Immature natural killer cell (primary cell): ENCODE data around the gene PGLYRP2. TPM values are rescaled to one million over a fixed set of nuclear protein-coding genes. Genes with fewer than 3 reads are reported as not detected.
"Not testable (repeated sequence)": the region's sequence is repeated elsewhere in the genome, so short reads cannot be mapped to it uniquely, and the experiment has no call there.

Source experiments
- DNase-seq, 3 donors: peaks; one replicate each; pipeline ENCODE4 v3.0.0; 2022; ENCODE audit warnings: mixed read lengths in 1 of 3
- H3K27ac Mint-ChIP-seq, 6 donors: one replicate each; pipeline ENCODE4 v1.8.0; 2020; ENCODE audit warnings: mixed read lengths in 6 of 6, mild to moderate bottlenecking in 5 of 6, inconsistent platforms in 4 of 6, moderate library complexity in 3 of 6
- H3K27me3 Mint-ChIP-seq, 3 donors: one replicate each; pipeline ENCODE4 v1.8.0; 2020 to 2021; ENCODE audit warnings: low read depth in 3 of 3, mild to moderate bottlenecking in 3 of 3, mixed read lengths in 3 of 3, moderate library complexity in 3 of 3, inconsistent platforms in 1 of 3
- H3K36me3 Mint-ChIP-seq, 3 donors: one replicate each; pipeline ENCODE4 v1.8.0; 2020; ENCODE audit warnings: mixed read lengths in 3 of 3, inconsistent platforms in 2 of 3, mild to moderate bottlenecking in 2 of 3
- H3K4me1 Mint-ChIP-seq, 2 donors: one replicate each; pipeline ENCODE4 v1.8.0; 2020; ENCODE audit warnings: inconsistent platforms in 2 of 2, mild to moderate bottlenecking in 2 of 2, mixed read lengths in 2 of 2, moderate library complexity in 1 of 2
- H3K4me3 Mint-ChIP-seq, 5 donors: one replicate each; pipeline ENCODE4 v1.8.0; 2020; ENCODE audit warnings: mild to moderate bottlenecking in 5 of 5, mixed read lengths in 5 of 5, inconsistent platforms in 3 of 5, moderate library complexity in 3 of 5
- H3K9me3 Mint-ChIP-seq, 6 donors: one replicate each; pipeline ENCODE4 v1.8.0; 2020; ENCODE audit warnings: mild to moderate bottlenecking in 6 of 6, mixed read lengths in 6 of 6, inconsistent platforms in 4 of 6, moderate library complexity in 3 of 6
- polyA plus RNA-seq, 3 donors: library from polyadenylated mRNA; unstranded; fragments of 300-500 nt; fragmentation: Illumina TruSeq; gene quantifications; one replicate each; pipeline ENCODE4 v1.2.3, GENCODE V29; 2021

PGLYRP2 gene, protein sequence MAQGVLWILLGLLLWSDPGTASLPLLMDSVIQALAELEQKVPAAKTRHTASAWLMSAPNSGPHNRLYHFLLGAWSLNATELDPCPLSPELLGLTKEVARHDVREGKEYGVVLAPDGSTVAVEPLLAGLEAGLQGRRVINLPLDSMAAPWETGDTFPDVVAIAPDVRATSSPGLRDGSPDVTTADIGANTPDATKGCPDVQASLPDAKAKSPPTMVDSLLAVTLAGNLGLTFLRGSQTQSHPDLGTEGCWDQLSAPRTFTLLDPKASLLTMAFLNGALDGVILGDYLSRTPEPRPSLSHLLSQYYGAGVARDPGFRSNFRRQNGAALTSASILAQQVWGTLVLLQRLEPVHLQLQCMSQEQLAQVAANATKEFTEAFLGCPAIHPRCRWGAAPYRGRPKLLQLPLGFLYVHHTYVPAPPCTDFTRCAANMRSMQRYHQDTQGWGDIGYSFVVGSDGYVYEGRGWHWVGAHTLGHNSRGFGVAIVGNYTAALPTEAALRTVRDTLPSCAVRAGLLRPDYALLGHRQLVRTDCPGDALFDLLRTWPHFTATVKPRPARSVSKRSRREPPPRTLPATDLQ
- polyA plus RNA-seq, result under 1 TPM in 2 of 3 donors, not detected in 1; 0.10 to 0.17 TPM

DNA sequence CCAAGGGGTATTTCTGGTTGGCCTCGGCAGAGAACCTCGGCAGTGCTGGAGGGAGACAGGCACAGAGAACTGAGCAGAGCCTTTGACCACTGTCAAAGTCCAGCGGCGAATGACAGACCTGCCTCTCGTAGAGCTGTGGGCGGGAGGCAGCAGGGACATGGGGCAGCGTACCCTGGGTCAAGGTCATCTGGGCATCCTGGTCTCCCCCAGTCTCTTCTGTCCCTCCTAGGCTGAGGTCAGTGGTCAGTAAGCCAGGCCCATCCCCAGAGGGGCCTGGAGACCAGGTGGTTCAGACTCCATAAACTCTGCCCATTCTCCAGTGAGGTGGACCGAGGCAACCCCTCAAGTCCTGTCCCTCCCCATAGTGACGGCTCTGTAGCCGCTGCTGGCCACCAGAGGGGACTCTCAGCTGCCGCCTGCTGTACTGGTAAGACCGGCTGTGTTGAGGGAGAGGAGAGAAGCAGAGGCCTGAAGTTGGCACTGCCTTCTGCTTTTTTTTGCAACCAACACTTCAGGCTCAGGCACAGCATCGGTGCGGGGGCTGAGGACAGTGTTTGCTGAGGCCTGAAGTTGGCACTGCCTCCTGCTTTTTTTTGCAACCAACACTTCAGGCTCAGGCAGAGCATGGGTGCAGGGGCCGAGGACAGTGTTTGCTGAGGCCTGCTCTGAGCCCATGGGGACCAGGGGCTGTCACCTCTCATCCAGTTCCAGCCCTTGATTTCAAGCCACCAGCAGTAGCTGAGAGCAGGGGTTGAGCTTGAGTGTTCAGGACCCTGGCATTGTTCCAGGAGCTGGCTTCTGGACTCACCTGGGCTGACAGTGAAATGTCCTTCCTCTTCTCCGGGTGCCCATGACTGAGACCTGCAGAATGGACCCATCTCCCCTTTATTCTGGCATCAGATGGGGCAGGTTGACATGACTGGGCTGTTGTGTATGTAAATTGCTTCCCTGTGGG lies at the start of gene PGLYRP2:
Gene PGLYRP2, minus strand, starts transcription at position 111 of the 955 bp plus-strand sequence. CDS start 130 bp downstream, outside the sequence.
- no peak within 1 kb of the TSS for H3K4me3 Mint-ChIP-seq
- H3K27ac Mint-ChIP-seq, result peak within 1 kb of the TSS in 3 of 6 donors; percentile 20 to 80 (median 45)
- no peaks in the 10 kb centered on the region for H3K36me3 Mint-ChIP-seq
- H3K27me3 Mint-ChIP-seq, result peaks cover 0 to 2% (median 1%) of the 10 kb centered on the region in 3 donors
- no peak for DNase-seq
- H3K9me3 Mint-ChIP-seq, result no peaks in the 10 kb centered on the region
- H3K4me1 Mint-ChIP-seq, result peaks cover 8 to 18% of the 10 kb centered on the region in 2 donors

DNA sequence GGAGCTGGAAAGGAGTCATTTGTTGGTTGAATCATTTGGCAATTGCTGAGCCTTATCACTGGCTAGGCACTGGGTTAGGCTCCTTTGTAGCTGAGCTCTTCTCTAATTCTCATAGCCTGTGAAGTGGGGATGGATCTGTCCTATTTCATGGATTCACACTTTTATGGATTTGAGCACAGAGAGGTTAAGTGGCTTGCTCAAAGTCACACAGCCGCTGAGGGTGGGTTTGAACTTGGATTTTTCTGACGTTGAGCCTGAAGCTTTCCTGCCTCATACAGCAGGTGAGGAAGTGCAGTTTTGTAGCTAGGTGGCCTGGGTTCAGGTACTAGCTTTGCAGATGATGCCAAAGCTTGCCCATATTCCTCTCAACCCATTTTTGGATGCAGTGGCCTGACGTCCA lies 48.4 kb upstream of the PGLYRP2 start:
- peaks cover 2 to 7% (median 6%) of the 10 kb centered on the region in 3 donors for H3K27me3 Mint-ChIP-seq
- peaks cover 3 to 7% (median 3%) of the 10 kb centered on the region in 3 donors for H3K36me3 Mint-ChIP-seq
- H3K9me3 Mint-ChIP-seq, result no peaks in the 10 kb centered on the region
- no peak for DNase-seq
- no peak overlapping the region for H3K27ac Mint-ChIP-seq
- H3K4me3 Mint-ChIP-seq, result no peak overlapping the region
- H3K4me1 Mint-ChIP-seq, result peaks cover 0 to 2% of the 10 kb centered on the region in 2 donors

DNA sequence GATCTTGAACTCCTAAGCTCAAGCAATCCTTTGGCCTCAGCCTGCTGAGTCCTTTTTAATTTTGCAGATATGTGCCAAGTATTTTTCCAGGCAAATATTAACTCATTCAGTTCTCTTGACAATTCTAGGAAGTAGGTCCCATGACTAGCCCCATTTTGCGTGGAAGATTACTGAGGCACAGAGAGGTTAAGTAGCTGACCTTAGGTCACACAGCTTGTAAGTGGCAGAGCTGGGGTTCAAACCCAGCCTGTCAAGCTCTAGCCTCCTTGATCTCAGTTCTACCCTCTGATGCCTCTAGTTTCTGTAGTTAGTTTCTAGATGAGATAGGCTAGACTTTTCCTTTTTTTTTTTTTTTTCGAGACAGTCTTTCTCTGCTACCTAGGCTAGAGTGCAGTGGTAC lies 47.1 kb upstream of the PGLYRP2 start:
- peaks cover 3 to 7% (median 3%) of the 10 kb centered on the region in 3 donors for H3K36me3 Mint-ChIP-seq
- H3K27me3 Mint-ChIP-seq, result peaks cover 2 to 6% (median 2%) of the 10 kb centered on the region in 3 donors
- no peaks in the 10 kb centered on the region for H3K4me1 Mint-ChIP-seq
- H3K9me3 Mint-ChIP-seq, result no peaks in the 10 kb centered on the region
- H3K27ac Mint-ChIP-seq, result no peak overlapping the region
- DNase-seq, result no peak
- H3K4me3 Mint-ChIP-seq, result no peak overlapping the region

DNA sequence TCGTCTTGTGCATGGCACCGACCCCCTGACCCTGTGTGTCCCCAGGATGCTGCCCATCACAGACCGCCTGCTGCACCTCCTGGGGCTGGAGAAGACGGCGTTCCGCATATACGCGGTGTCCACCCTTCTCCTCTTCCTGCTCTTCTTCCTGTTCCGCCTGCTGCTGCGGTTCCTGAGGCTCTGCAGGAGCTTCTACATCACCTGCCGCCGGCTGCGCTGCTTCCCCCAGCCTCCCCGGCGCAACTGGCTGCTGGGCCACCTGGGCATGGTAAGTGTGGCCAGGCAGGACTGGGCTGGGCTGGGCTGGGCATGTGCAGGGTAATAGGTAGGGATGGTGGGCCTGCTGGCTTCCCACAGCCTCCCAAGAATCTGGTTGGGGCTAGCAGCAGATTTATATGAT lies 46.0 kb upstream of the PGLYRP2 start:
- H3K27me3 Mint-ChIP-seq, result peaks cover 2 to 6% (median 2%) of the 10 kb centered on the region in 3 donors
- H3K4me1 Mint-ChIP-seq, result no peaks in the 10 kb centered on the region
- peaks cover under 1 to 5% (median under 1%) of the 10 kb centered on the region in 3 donors for H3K36me3 Mint-ChIP-seq
- H3K4me3 Mint-ChIP-seq, result no peak overlapping the region
- no peak overlapping the region for H3K27ac Mint-ChIP-seq
- H3K9me3 Mint-ChIP-seq, result no peaks in the 10 kb centered on the region
- no peak for DNase-seq

DNA sequence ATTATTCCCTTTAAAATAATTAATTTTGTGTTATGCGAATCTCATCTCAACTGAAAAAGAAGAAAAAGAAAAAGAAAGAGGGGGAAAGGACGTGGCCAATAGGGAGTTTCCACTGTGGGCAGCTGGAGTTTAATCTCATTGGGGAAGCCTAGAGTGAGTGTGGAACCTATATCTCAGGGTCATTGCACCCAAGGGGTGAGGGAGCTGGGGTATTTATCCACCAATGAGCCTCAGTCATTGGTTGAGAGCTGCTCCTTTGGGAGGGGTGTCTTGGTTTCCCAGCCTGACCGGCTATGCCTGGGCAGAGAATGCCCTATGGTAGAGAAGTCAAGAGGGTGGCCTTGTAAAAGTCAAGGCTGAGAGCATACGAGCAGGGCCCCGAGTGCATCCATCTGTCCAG lies 45.5 kb upstream of the PGLYRP2 start:
- H3K4me1 Mint-ChIP-seq, result no peaks in the 10 kb centered on the region
- peaks cover 0 to 3% (median 0%) of the 10 kb centered on the region in 3 donors for H3K36me3 Mint-ChIP-seq
- H3K27me3 Mint-ChIP-seq, result peaks cover 2 to 5% (median 2%) of the 10 kb centered on the region in 3 donors
- peak overlapping the region in 1 of 6 donors; percentile 23 for H3K27ac Mint-ChIP-seq
- DNase-seq, result no peak
- H3K9me3 Mint-ChIP-seq, result no peaks in the 10 kb centered on the region
- no peak overlapping the region for H3K4me3 Mint-ChIP-seq

DNA sequence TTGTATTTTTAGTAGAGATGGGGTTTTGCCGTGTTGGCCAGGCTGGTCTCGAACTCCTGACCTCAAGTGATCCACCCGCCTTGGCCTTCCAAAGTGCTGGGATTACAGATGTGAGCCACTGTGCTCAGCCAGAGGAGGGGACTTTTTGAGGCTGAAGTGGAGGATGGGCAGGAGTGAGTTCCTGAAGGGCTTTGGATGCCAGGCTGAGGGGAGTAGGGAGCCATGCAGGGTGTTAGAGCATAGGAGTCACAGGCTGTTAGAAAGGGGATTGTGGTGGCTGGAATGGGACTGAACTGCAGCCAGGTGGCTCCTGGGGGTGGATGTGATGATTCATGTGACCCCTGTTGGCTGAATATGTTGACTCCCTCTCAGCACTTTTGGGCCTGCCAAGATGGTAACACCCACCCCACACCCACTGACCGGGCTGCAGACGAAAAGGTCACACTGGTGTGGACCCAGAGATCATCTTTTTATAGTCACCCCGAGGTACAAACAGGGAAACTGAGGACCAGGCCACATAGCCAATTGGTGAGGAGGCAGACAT lies 40.2 kb upstream of the PGLYRP2 start:
- H3K36me3 Mint-ChIP-seq, result peaks cover 0 to 8% (median 6%) of the 10 kb centered on the region in 3 donors
- DNase-seq, result no peak
- peaks cover 0 to 4% (median 2%) of the 10 kb centered on the region in 6 donors for H3K9me3 Mint-ChIP-seq
- peaks cover 4 to 11% (median 7%) of the 10 kb centered on the region in 3 donors for H3K27me3 Mint-ChIP-seq
- H3K4me3 Mint-ChIP-seq, result no peak overlapping the region
- H3K27ac Mint-ChIP-seq, result peak overlapping the region in 2 of 6 donors; percentile 10 to 31
- H3K4me1 Mint-ChIP-seq, result peaks cover 11 to 16% of the 10 kb centered on the region in 2 donors

DNA sequence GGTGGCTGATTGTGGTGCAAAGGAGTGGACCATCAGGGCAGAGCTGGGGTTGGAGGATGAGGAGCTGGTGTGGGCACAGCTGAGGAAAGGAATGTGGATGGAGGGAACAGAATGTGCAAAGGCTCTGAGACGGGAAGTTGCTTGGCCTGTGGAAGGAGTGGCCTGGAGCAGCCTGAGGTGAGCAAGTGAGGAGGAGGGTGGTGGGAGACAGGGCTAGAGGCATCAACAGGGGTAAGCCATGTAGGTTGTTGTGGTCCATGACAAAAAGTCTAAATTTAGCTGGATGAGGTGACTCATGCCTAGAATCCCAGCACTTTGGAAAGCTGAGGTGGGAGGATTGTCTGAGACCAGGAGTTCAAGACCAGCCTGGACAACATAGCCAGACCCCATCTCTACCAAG lies 38.5 kb upstream of the PGLYRP2 start:
- Mint-ChIP-seq H3K36me3 (peaks cover 0 to 8% (median 3%) of the 10 kb centered on the region in 3 donors), H3K9me3 (peaks cover 0 to 4% (median 2%) of the 10 kb centered on the region in 6 donors), H3K27ac (peak overlapping the region in 3 of 6 donors; percentile 23 to 61 (median 47)), H3K4me3 (no peak overlapping the region), H3K4me1 (peaks cover 17 to 26% of the 10 kb centered on the region in 2 donors), H3K27me3 (peaks cover 2 to 9% (median 6%) of the 10 kb centered on the region in 3 donors)
- no peak for DNase-seq

DNA sequence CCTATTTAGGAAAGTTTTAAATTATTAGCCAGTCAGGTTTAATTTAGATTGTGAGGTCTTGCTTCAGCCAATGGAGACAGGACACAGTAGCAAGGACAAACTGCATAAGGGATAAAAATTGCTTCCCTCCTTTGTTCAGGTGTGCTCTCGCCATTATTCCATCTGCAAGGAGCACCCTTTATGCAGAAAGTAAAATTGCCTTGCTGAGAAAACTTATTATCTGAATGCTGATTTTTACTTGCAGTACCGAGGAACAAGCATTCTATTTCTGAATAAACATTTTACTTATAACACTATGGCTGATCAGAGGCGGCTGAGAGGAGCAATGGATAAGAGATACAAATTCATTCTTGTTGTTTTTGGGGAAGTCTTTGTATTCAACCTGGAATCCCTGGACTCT lies 37.1 kb upstream of the PGLYRP2 start:
- Mint-ChIP-seq H3K4me1 (peaks cover 17 to 26% of the 10 kb centered on the region in 2 donors), H3K36me3 (peaks cover 0 to 8% (median 3%) of the 10 kb centered on the region in 3 donors), H3K27me3 (peaks cover 2 to 9% (median 9%) of the 10 kb centered on the region in 3 donors), H3K9me3 (peaks cover 0 to 4% (median 2%) of the 10 kb centered on the region in 6 donors), H3K4me3 (no peak overlapping the region), H3K27ac (peak overlapping the region; percentile 68 to 83 (median 72))
- DNase-seq, result no peak

DNA sequence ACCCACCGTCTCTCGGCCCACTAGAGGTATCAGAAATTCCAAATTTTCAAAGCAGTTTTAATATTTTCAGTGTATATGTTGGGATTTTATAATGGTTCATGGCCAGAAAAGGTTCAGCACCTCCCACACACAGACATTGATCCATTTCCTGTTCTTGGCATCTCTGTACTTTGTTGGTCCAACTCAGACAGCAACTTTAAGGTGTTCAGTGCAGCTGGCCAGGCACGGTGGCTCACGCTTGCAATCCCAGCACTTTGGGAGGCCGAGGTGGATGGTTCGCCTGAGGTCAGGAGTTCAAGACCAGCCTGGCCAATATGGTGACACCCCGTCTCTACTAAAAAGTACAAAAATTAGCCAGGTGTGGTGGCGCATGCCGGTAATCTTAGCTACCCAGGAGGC lies 35.9 kb upstream of the PGLYRP2 start:
- H3K4me3 Mint-ChIP-seq, result peak overlapping the region; percentile 71 to 92 (median 87)
- not testable (repeated sequence) for H3K36me3 Mint-ChIP-seq, DNase-seq, H3K9me3 Mint-ChIP-seq, H3K27me3 Mint-ChIP-seq
- peaks cover 17 to 26% of the 10 kb centered on the region in 2 donors for H3K4me1 Mint-ChIP-seq
- H3K27ac Mint-ChIP-seq, result peak overlapping the region; percentile 95 to 100 (median 98)

DNA sequence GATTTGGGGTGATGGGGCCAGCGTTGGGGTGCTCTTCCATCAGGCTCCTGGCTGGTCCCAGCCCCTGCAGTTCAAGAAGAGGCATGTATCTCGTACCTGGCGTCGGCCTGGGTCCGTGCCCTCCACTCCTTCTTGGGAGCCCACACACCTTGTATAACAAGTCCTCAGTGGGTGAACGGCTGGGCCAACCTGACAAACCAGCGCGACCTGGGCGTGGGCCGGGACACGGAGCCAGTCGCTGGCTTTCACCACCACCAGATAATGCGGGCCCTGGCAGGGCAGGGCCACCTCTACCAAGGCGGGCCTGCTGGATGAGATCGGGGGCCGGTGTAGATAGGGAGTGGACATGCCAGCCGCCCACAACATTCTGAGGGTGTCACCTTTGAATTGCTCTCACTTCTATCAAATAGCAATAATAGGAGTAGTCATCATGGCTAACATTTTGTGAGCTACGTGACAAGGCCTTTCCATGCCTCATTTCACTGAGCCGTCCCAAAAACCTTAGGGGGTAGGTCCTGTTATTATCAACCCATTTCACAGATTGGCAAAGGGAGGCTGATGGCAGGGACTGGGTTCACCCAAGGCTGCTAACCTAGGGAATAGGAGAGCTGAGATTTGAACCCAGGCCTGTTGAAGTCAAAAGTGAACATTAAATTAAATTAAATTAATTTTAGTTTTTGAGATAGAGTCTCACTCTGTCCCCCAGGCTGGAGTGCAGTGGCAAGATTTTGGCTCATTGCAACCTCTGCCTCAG lies 32.5 kb upstream of the PGLYRP2 start:
- Mint-ChIP-seq H3K4me3 (no peak overlapping the region), H3K36me3 (peaks cover 0 to 12% (median 0%) of the 10 kb centered on the region in 3 donors), H3K27ac (no peak overlapping the region), H3K27me3 (peaks cover 6 to 15% (median 7%) of the 10 kb centered on the region in 3 donors), H3K9me3 (peaks cover 0 to 4% (median 2%) of the 10 kb centered on the region in 6 donors), H3K4me1 (peaks cover 24 to 42% of the 10 kb centered on the region in 2 donors)
- no peak for DNase-seq

DNA sequence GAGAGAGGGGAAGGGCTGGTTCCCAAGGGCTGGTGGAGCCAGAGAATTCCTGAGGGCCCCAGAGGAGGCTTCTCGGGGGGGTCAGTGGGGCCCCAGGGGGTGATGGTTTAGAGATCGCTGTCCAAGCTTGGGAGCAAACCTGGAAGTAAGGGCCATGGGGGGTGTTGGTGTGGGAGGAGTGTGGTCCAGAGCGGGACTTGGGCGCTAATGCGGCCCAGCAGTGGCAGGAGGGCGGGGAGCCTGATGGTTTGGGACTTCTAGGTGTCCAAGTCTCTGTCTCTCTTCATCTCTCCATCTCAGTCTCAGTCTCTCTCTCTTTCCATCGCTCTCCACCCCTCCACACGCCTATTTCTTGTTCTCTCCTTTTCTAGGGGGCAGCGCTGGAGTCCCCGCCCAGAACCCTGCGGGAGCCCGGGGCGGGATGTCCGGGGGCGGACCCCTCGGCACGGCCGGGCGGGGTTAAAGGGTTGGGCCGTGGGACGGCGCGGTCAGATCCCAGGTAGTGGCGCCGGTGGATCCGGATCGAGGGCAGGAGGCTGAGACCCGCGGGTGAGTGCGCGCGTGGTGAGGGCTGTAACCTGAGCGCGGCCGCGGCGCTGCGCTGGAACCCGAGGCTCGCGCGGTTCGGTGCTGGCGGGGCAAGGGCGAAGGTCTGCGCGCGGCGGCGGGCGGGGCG lies 28.9 kb upstream of the PGLYRP2 start, which contains the start of gene CYP4F22:
Gene CYP4F22, plus strand, starts transcription at position 491 of the 676 bp plus-strand sequence. CDS start 16,812 bp downstream, outside the sequence.
- Mint-ChIP-seq H3K9me3 (peaks cover 0 to 2% (median 0%) of the 10 kb centered on the region in 6 donors), H3K36me3 (peaks cover 0 to 12% (median 0%) of the 10 kb centered on the region in 3 donors), H3K27me3 (peaks cover 3 to 9% (median 4%) of the 10 kb centered on the region in 3 donors), H3K4me3 (peak within 1 kb of the TSS; percentile 78 to 86 (median 83)), H3K4me1 (peaks cover 7 to 16% of the 10 kb centered on the region in 2 donors), H3K27ac (peak within 1 kb of the TSS in 1 of 6 donors; percentile 29)
- DNase-seq, result peak in 2 of 3 donors; percentile 6 to 15
